H9 (cell line): ENCODE results near the gene GPR143. TPM values are rescaled to one million over a fixed set of nuclear protein-coding genes. Genes with fewer than 3 reads are reported as not detected.

ENCODE experiments used
- DNase-seq: peaks from one replicate; pipeline ENCODE4 v3.0.0-alpha.2; 2017
- H2AFZ ChIP-seq: one replicate; pipeline ENCODE4 v1.6.1; 2013; ENCODE audit warnings: mild to moderate bottlenecking, low read length, control low read depth, moderate library complexity
- H2AK5ac ChIP-seq: 2 replicates; pipeline ENCODE4 v1.6.1; 2013; ENCODE audit warnings: low read length, control low read depth, mixed read lengths; ENCODE audit not compliant: insufficient read length
- H2BK120ac ChIP-seq: one replicate; pipeline ENCODE4 v1.6.1; 2013; ENCODE audit warnings: low read depth, mild to moderate bottlenecking, low read length, control low read depth, inconsistent platforms; ENCODE audit not compliant: poor library complexity, severe bottlenecking
- H2BK12ac ChIP-seq: 2 replicates; pipeline ENCODE4 v1.6.1; 2013; ENCODE audit warnings: low read length, control low read depth, mixed read lengths, low read depth; ENCODE audit not compliant: insufficient read length
- H2BK15ac ChIP-seq: 2 replicates; pipeline ENCODE4 v1.6.1; 2013; ENCODE audit warnings: low read depth, low read length, control low read depth
- H2BK20ac ChIP-seq: one replicate; pipeline ENCODE4 v1.6.1; 2013; ENCODE audit warnings: low read depth, mild to moderate bottlenecking, low read length, control low read depth, inconsistent platforms; ENCODE audit not compliant: poor library complexity, severe bottlenecking
- H2BK5ac ChIP-seq: 2 replicates; pipeline ENCODE4 v1.6.1; 2013; ENCODE audit warnings: low read length, control low read depth, mixed read lengths; ENCODE audit not compliant: insufficient read length
- H3K14ac ChIP-seq: 2 replicates; pipeline ENCODE4 v1.6.1; 2013; ENCODE audit warnings: low read length, control low read depth; ENCODE audit not compliant: insufficient read depth
- H3K18ac ChIP-seq: 2 replicates; pipeline ENCODE4 v1.6.1; 2013; ENCODE audit warnings: low read depth, mild to moderate bottlenecking, mixed read lengths, low read length, control low read depth; ENCODE audit not compliant: insufficient read length
- H3K23ac ChIP-seq: 2 replicates; pipeline ENCODE4 v1.6.1; 2013; ENCODE audit warnings: low read length, control low read depth, mixed read lengths, low read depth; ENCODE audit not compliant: insufficient read length
- H3K23me2 ChIP-seq: 2 replicates; pipeline ENCODE4 v1.6.1; 2013; ENCODE audit warnings: low read depth, mild to moderate bottlenecking, mixed read lengths, low read length, control low read depth; ENCODE audit not compliant: insufficient read length, poor library complexity, severe bottlenecking
- H3K27ac ChIP-seq: 2 replicates; pipeline ENCODE4 v1.5.1; 2013; ENCODE audit warnings: low read length, control low read depth, mixed read lengths, low read depth; ENCODE audit not compliant: insufficient read length
- H3K27me3 ChIP-seq: 2 replicates; pipeline ENCODE4 v1.6.1; 2013; ENCODE audit warnings: low read length, control low read depth, inconsistent platforms; ENCODE audit not compliant: insufficient read depth
- H3K4ac ChIP-seq: 2 replicates; pipeline ENCODE4 v1.6.1; 2013; ENCODE audit warnings: low read depth, mild to moderate bottlenecking, control low read depth, inconsistent platforms, low read length, moderate library complexity
- H3K4me1 ChIP-seq: 2 replicates; pipeline ENCODE4 v1.6.1; 2013; ENCODE audit warnings: low read length, control low read depth, inconsistent platforms; ENCODE audit not compliant: insufficient read depth
- H3K4me2 ChIP-seq: 2 replicates; pipeline ENCODE4 v1.6.1; 2013; ENCODE audit warnings: low read length, control low read depth, mixed read lengths; ENCODE audit not compliant: insufficient read length, insufficient read depth
- H3K56ac ChIP-seq: 2 replicates; pipeline ENCODE4 v1.6.1; 2013; ENCODE audit warnings: low read depth, mild to moderate bottlenecking, mixed read lengths, low read length, control low read depth; ENCODE audit not compliant: insufficient read length
- H3K79me1 ChIP-seq: 2 replicates; pipeline ENCODE4 v1.6.1; 2013; ENCODE audit warnings: low read depth, mild to moderate bottlenecking, moderate library complexity, low read length, control low read depth, inconsistent platforms; ENCODE audit not compliant: insufficient read depth, poor library complexity, severe bottlenecking
- H3K79me2 ChIP-seq: 2 replicates; pipeline ENCODE4 v1.6.1; 2013; ENCODE audit warnings: low read length, control low read depth, inconsistent platforms; ENCODE audit not compliant: insufficient read depth
- H3K9ac ChIP-seq: 2 replicates; pipeline ENCODE4 v1.6.1; 2013; ENCODE audit warnings: low read length, control low read depth, mixed read lengths; ENCODE audit not compliant: insufficient read length; ENCODE audit errors: extremely low read depth
- H3K9me3 ChIP-seq: one replicate; pipeline ENCODE4 v1.6.1; 2013; ENCODE audit warnings: low read depth, low read length, inconsistent platforms; ENCODE audit not compliant: control insufficient read depth
- H3T11ph ChIP-seq: one replicate; pipeline ENCODE4 v1.6.1; 2013; ENCODE audit warnings: mild to moderate bottlenecking, low read length, control low read depth, inconsistent platforms
- H4K20me1 ChIP-seq: one replicate; pipeline ENCODE4 v1.6.1; 2013; ENCODE audit not compliant: control insufficient read depth, insufficient read length, insufficient read depth
- H4K5ac ChIP-seq: 2 replicates; pipeline ENCODE4 v1.6.1; 2013; ENCODE audit warnings: low read depth, mild to moderate bottlenecking, mixed read lengths, low read length, control low read depth; ENCODE audit not compliant: insufficient read length
- H4K8ac ChIP-seq: replicated peaks from 2 replicates; pipeline ENCODE4 v1.6.1; 2013; ENCODE audit warnings: low read length, control low read depth, mixed read lengths, low read depth; ENCODE audit not compliant: insufficient read length
- H4K91ac ChIP-seq: 2 replicates; pipeline ENCODE4 v1.6.1; 2013; ENCODE audit warnings: low read depth, mild to moderate bottlenecking, moderate library complexity, mixed read lengths, low read length, control low read depth; ENCODE audit not compliant: insufficient read length
- H3K27ac Mint-ChIP-seq, 3 experiments: 2 replicates in 2 of 3; 3 replicates in 1 of 3; pipeline ENCODE4 v1.8.0; 2020 to 2021; ENCODE audit warnings: mixed read lengths in 3 of 3, mild to moderate bottlenecking in 1 of 3, moderate library complexity in 1 of 3
- H3K27me3 Mint-ChIP-seq: 2 replicates; pipeline ENCODE4 v1.8.0; 2021; ENCODE audit warnings: low read depth, mild to moderate bottlenecking, moderate library complexity, mixed read lengths
- H3K36me3 Mint-ChIP-seq, 3 experiments: 2 replicates in 2 of 3; 3 replicates in 1 of 3; pipeline ENCODE4 v1.8.0; 2020 to 2021; ENCODE audit warnings: low read depth in 3 of 3, mixed read lengths in 3 of 3; ENCODE audit not compliant: insufficient read depth in 1 of 3
- H3K4me1 Mint-ChIP-seq, 2 experiments: 2 replicates each; pipeline ENCODE4 v1.8.0; 2020; ENCODE audit warnings: mixed read lengths in 2 of 2
- H3K4me3 Mint-ChIP-seq, 2 experiments: 2 replicates in 1 of 2; 3 replicates in 1 of 2; pipeline ENCODE4 v1.8.0; 2020 to 2021; ENCODE audit warnings: mild to moderate bottlenecking in 2 of 2, mixed read lengths in 2 of 2, moderate library complexity in 1 of 2
- H3K9me3 Mint-ChIP-seq, 2 experiments: 2 replicates in 1 of 2; 3 replicates in 1 of 2; pipeline ENCODE4 v1.8.0; 2020; ENCODE audit warnings: mild to moderate bottlenecking in 2 of 2, mixed read lengths in 2 of 2, moderate library complexity in 1 of 2
- CTCF ChIP-seq: fragments of 200-600 bp; sonication (generic); conservative IDR thresholded peaks from 3 replicates; pipeline ENCODE4 v1.8.0; 2021; ENCODE audit warnings: antibody characterized with exemption, mild to moderate bottlenecking
- WGBS: extraction: QIAGEN DNeasy Blood & Tissue Kit; methylation state at CpG from one replicate; pipeline ENCODE4 v1.1.7; 2013; ENCODE audit warnings: missing lambda C conversion rate, low lambda C conversion rate, mixed read lengths; ENCODE audit not compliant: insufficient read length; ENCODE audit errors: extremely low coverage; 5-methylcytosine and 5-hydroxymethylcytosine counted together
- total RNA-seq: library from RNA; stranded (reverse); gene quantifications from 2 replicates; pipeline ENCODE4 v1.2.1, GENCODE V29; 2021

The GPR143 gene
- total RNA-seq, 1 experiment from 2014 or later, result 7.1 TPM

- no peak overlapping the region for H2BK15ac ChIP-seq
- H3K36me3 Mint-ChIP-seq, result peaks cover 3 to 11% (median 7%) of the 10 kb centered on the region in 3 experiments; a peak in 5 of 7 replicates
- H3K4me3 Mint-ChIP-seq, result no peak overlapping the region
- no peaks in the 10 kb centered on the region for H3K27me3 ChIP-seq
- no peaks in the 10 kb centered on the region for H4K20me1 ChIP-seq
- no peak overlapping the region for H3K27ac Mint-ChIP-seq
- H3K23ac ChIP-seq, result no peak overlapping the region
- H3T11ph ChIP-seq, result no peak overlapping the region
- no peaks in the 10 kb centered on the region for H3K79me1 ChIP-seq
- H3K27me3 Mint-ChIP-seq, result peaks cover 6% of the 10 kb centered on the region
- H3K27ac ChIP-seq, result no peak overlapping the region
- no peak overlapping the region for H2BK120ac ChIP-seq
- no peak overlapping the region for H3K14ac ChIP-seq
- no peaks in the 10 kb centered on the region for H3K9me3 ChIP-seq
- H3K18ac ChIP-seq, result no peak overlapping the region
- H3K4ac ChIP-seq, result no peak overlapping the region
- H3K9me3 Mint-ChIP-seq, result peaks cover 18 to 48% of the 10 kb centered on the region in 2 experiments
- H3K23me2 ChIP-seq, result peaks cover 4% of the 10 kb centered on the region
- H3K56ac ChIP-seq, result no peak overlapping the region
- H3K4me1 Mint-ChIP-seq, result peaks cover 0 to 12% of the 10 kb centered on the region in 2 experiments; a peak in 2 of 4 replicates
- WGBS, result no CpG with 5 or more reads among the region's 6 CpGs
- no peak overlapping the region for H2AK5ac ChIP-seq
- H4K91ac ChIP-seq, result no peak overlapping the region
- H4K8ac ChIP-seq, result no peak overlapping the region
- peaks cover 2% of the 10 kb centered on the region; the same call in 1 of the 2 replicates for H3K4me1 ChIP-seq
- no peak overlapping the region for H3K4me2 ChIP-seq
- no peak overlapping the region for H2BK5ac ChIP-seq
- H4K5ac ChIP-seq, result no peak overlapping the region
- H2AFZ ChIP-seq, result no peak overlapping the region
- TF ChIP-seq CTCF, result no peak
- H3K9ac ChIP-seq, result no peak overlapping the region
- DNase-seq, result no peak
- H2BK12ac ChIP-seq, result no peak overlapping the region
- peaks cover under 1% of the 10 kb centered on the region; the same call in 1 of the 2 replicates for H3K79me2 ChIP-seq
- no peak overlapping the region for H2BK20ac ChIP-seq
Measured at GRCh38 chrX:9767375-9767774, 1.7 kb upstream of the GPR143 start.
